ENCODE measurements around the gene RGS7. TPM values are rescaled to one million over a fixed set of nuclear protein-coding genes. Genes with fewer than 3 reads are reported as not detected.

Gene RGS7
- total RNA-seq, result not detected
- 0.11 TPM for polyA plus RNA-seq (2013, experiment 1 of 2)
- 0.04 TPM for polyA plus RNA-seq (2013, experiment 2 of 2)
- 0 to 0.52 (median 0) reads per million in 172 experiments for total RNA-seq

DNA sequence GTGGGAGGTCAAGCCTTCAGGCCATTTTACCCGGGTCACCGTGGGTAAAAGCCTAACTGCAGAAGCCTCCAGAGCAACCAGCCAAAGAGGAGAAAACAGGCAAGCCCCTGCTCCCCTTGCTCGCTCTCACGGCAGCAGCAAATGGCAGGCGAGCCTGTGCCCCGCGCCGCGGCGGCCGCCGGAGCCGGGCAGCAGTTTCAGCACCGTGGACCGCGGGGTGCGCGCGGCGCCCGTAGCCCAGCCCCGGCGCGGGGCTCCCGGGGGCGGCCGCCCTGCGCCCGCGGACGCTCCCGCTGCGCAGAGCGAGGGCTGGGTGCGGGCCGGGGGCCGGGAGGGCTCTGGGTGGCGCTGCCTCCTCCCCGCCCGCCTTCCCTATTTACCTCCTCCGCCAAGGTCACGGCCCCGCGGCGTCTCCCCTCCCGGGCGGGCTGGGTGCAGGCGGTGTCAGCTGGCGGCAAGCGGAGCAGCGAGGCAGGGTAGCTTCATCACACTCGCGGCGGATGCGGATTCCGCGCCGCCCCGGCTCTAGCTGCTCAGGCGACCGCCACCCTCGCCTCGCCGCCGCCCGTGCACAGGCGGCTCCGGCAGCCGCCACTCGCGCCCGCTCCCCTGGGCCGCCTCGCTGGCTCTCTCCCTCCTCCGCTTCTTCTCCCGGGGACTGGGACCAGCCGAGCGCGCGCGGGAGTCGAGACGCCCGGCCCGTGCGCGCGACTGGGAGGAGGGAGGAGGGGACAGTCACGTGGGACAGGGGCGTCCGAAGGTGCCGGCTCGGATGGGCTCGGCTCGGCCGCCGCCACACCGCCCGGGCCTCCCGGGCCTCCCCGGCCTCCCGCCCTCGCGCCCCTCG is at the start of gene RGS7:
RGS7 (minus strand) TSS at position 687 of the 847 bp plus-strand sequence.
- DNase-seq (no peak), ATAC-seq (ENCODE audit: poor library complexity) (no peak)
- peak within 1 kb of the TSS; percentile 10 for H3K4me3 Mint-ChIP-seq
- Histone ChIP-seq H3K4me3 (ENCODE audit: low read length) (no peak within 1 kb of the TSS), H3K27ac (ENCODE audit: low read depth in 1 of 2, low read length in 2 of 2) (no peak within 1 kb of the TSS), H3K36me3 (ENCODE audit: insufficient read depth, low read length) (no peaks in the 10 kb centered on the region), H3K27me3 (ENCODE audit: control insufficient read depth in 1 of 2, insufficient read depth in 2 of 2, low read length in 2 of 2) (peaks cover 4 to 35% of the 10 kb centered on the region in 2 experiments), H3K9me3 (ENCODE audit: control insufficient read depth in 1 of 2, insufficient read depth in 1 of 2, low read length in 2 of 2) (no peaks in the 10 kb centered on the region), H3K4me1 (ENCODE audit: insufficient read depth, low read length) (no peaks in the 10 kb centered on the region)
- intact Hi-C loops (cut with DNase I, micrococcal nuclease), result no loop called here
- ChIA-PET POLR2A (no interaction called here), CTCF (no interaction called here)
- TF ChIP-seq, protein P1, sequence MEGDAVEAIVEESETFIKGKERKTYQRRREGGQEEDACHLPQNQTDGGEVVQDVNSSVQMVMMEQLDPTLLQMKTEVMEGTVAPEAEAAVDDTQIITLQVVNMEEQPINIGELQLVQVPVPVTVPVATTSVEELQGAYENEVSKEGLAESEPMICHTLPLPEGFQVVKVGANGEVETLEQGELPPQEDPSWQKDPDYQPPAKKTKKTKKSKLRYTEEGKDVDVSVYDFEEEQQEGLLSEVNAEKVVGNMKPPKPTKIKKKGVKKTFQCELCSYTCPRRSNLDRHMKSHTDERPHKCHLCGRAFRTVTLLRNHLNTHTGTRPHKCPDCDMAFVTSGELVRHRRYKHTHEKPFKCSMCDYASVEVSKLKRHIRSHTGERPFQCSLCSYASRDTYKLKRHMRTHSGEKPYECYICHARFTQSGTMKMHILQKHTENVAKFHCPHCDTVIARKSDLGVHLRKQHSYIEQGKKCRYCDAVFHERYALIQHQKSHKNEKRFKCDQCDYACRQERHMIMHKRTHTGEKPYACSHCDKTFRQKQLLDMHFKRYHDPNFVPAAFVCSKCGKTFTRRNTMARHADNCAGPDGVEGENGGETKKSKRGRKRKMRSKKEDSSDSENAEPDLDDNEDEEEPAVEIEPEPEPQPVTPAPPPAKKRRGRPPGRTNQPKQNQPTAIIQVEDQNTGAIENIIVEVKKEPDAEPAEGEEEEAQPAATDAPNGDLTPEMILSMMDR (IDR thresholded peaks at IDR 0.05), result no peak
- H3K36me3 Mint-ChIP-seq (ENCODE audit: low read depth), result no peaks in the 10 kb centered on the region
- no peak within 1 kb of the TSS for H3K27ac Mint-ChIP-seq
- H3K27me3 Mint-ChIP-seq, result peaks cover 55% of the 10 kb centered on the region
- no peaks in the 10 kb centered on the region for H3K9me3 Mint-ChIP-seq
- H3K4me1 Mint-ChIP-seq (ENCODE audit: low read depth), result peaks cover 9% of the 10 kb centered on the region

DNA sequence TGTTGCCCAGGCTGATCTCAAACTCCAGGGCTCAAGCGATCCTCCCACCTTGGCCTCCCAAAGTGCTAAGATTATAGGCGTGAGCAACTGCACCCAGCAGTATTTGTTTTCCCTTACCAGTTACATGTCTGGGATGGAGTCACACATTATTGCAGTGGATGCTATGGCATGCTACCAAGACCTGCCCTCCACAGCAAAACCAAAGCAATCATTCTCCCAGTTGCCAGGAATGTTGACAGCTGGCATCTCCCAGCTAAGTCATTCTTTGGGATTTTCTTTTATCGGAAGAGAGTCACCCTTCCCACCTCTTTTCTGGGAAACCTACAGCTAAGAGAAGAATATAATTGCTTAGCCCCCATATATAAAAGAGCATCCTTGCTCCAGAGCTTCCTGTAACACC is 49.4 kb upstream of the RGS7 start:
- H3K4me1 Mint-ChIP-seq (ENCODE audit: low read depth), result no peaks in the 10 kb centered on the region
- no peak overlapping the region for H3K27ac ChIP-seq (ENCODE audit: low read depth in 1 of 2, low read length in 2 of 2)
- H3K36me3 ChIP-seq (ENCODE audit: insufficient read depth, low read length), result no peaks in the 10 kb centered on the region
- H3K9me3 ChIP-seq (ENCODE audit: control insufficient read depth in 1 of 2, insufficient read depth in 1 of 2, low read length in 2 of 2), result no peaks in the 10 kb centered on the region
- no peaks in the 10 kb centered on the region for H3K4me1 ChIP-seq (ENCODE audit: insufficient read depth, low read length)
- ChIA-PET POLR2A (no interaction called here), CTCF (interaction anchor here (1.5 kb wide), 1 partner anchor 9 kb away, joined by 5 read pairs; no protein-coding TSS in a partner anchor)
- no peaks in the 10 kb centered on the region for H3K36me3 Mint-ChIP-seq (ENCODE audit: low read depth)
- intact Hi-C loops (cut with DNase I, micrococcal nuclease), result no loop called here
- H3K4me3 Mint-ChIP-seq, result no peak overlapping the region
- DNase-seq (no peak), ATAC-seq (ENCODE audit: poor library complexity) (no peak)
- TF ChIP-seq, protein P1 (IDR thresholded peaks at IDR 0.05), result no peak
- no peaks in the 10 kb centered on the region for H3K9me3 Mint-ChIP-seq
- no peaks in the 10 kb centered on the region for H3K27me3 ChIP-seq (ENCODE audit: control insufficient read depth in 1 of 2, insufficient read depth in 2 of 2, low read length in 2 of 2)
- no peak overlapping the region for H3K4me3 ChIP-seq (ENCODE audit: low read length)
- peaks cover 5% of the 10 kb centered on the region for H3K27me3 Mint-ChIP-seq
- H3K27ac Mint-ChIP-seq, result no peak overlapping the region

DNA sequence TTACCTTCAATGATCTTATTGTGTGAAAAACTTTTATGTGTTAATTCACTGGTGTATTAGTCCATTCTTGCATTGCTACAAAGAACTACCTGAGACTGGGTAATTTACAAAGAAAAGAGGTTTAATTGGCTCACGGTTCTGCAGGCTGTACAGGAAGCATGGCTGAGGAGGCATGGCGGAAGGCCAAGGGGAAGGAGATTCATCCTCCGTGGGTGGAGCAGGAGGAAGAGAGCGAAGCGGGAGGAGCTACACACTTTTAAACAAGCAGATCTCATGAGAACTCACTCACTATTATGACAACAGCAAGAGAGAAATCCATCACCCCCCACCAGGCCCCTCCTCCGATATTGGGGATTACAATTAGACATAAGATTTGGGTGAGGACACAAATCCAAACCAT is 44.2 kb upstream of the RGS7 start:
- Mint-ChIP-seq H3K36me3 (ENCODE audit: low read depth) (no peaks in the 10 kb centered on the region), H3K27me3 (peaks cover 3% of the 10 kb centered on the region), H3K27ac (no peak overlapping the region), H3K9me3 (no peaks in the 10 kb centered on the region), H3K4me3 (no peak overlapping the region), H3K4me1 (ENCODE audit: low read depth) (no peaks in the 10 kb centered on the region)
- DNase-seq (no peak), ATAC-seq (ENCODE audit: poor library complexity) (no peak)
- TF ChIP-seq, protein P1 (IDR thresholded peaks at IDR 0.05), result no peak
- Histone ChIP-seq H3K27ac (ENCODE audit: low read depth in 1 of 2, low read length in 2 of 2) (no peak overlapping the region), H3K9me3 (ENCODE audit: control insufficient read depth in 1 of 2, insufficient read depth in 1 of 2, low read length in 2 of 2) (peaks cover 0 to 4% of the 10 kb centered on the region in 2 experiments), H3K4me1 (ENCODE audit: insufficient read depth, low read length) (no peaks in the 10 kb centered on the region), H3K4me3 (ENCODE audit: low read length) (no peak overlapping the region), H3K27me3 (ENCODE audit: control insufficient read depth in 1 of 2, insufficient read depth in 2 of 2, low read length in 2 of 2) (no peaks in the 10 kb centered on the region), H3K36me3 (ENCODE audit: insufficient read depth, low read length) (no peaks in the 10 kb centered on the region)
- ChIA-PET CTCF (interaction anchor here (0.6 kb wide), 1 partner anchor 1923 kb away, joined by 4 read pairs; no protein-coding TSS in a partner anchor), POLR2A (no interaction called here)
- intact Hi-C loops (cut with DNase I, micrococcal nuclease), result no loop called here
